IPS DF 19.7 (cell line): ENCODE results near the gene TBK1.
"Not testable (repeated sequence)": the region's sequence is repeated elsewhere in the genome, so short reads cannot be mapped to it uniquely, and the experiment has no call there.

Experiments used
- DNase-seq: peaks from one replicate; pipeline ENCODE4 v3.0.0-alpha.2; 2013; ENCODE audit warnings: low read depth, low spot score

The TBK1 gene

GRCh38 chr12:64496839-64497400 lies 45.0 kb downstream of the TBK1 start:
- no peak for DNase-seq

- no peak for DNase-seq
Measured at GRCh38 chr12:64497484-64497883, 45.6 kb downstream of the TBK1 start.

GRCh38 chr12:64497903-64498302 lies 46.0 kb downstream of the TBK1 start:
- DNase-seq, result no peak

- no peak for DNase-seq
Measured at GRCh38 chr12:64500394-64500793, 48.5 kb downstream of the TBK1 start.

- DNase-seq, result no peak
Measured at GRCh38 chr12:64501486-64501885, 49.6 kb downstream of the TBK1 start.

GRCh38 chr12:64506955-64507354 lies 55.0 kb downstream of the TBK1 start:
- DNase-seq, result no peak

GRCh38 chr12:64510667-64511066 lies 58.7 kb downstream of the TBK1 start:
- no peak for DNase-seq

- DNase-seq, result no peak
Measured at GRCh38 chr12:64518396-64518795, 66.5 kb downstream of the TBK1 start.

GRCh38 chr12:64521833-64522232 lies 69.9 kb downstream of the TBK1 start:
- no peak for DNase-seq

- DNase-seq, result no peak
Measured at GRCh38 chr12:64522316-64522715, 70.4 kb downstream of the TBK1 start.

GRCh38 chr12:64522807-64523206 lies 70.9 kb downstream of the TBK1 start:
- no peak for DNase-seq

GRCh38 chr12:64523565-64524444 lies 71.9 kb downstream of the TBK1 start:
- not testable (repeated sequence) for DNase-seq

GRCh38 chr12:64525461-64526160 lies 73.7 kb downstream of the TBK1 start:
- no peak for DNase-seq

- no peak for DNase-seq
Measured at GRCh38 chr12:64526859-64527258, 74.9 kb downstream of the TBK1 start.

GRCh38 chr12:64528616-64529015 lies 76.7 kb downstream of the TBK1 start:
- no peak for DNase-seq

GRCh38 chr12:64530566-64530965 lies 78.6 kb downstream of the TBK1 start:
- no peak for DNase-seq

- no peak for DNase-seq
Measured at GRCh38 chr12:64531665-64532334, 79.9 kb downstream of the TBK1 start.

- no peak for DNase-seq
Measured at GRCh38 chr12:64532734-64533351, 80.9 kb downstream of the TBK1 start.

GRCh38 chr12:64534672-64535199 lies 82.8 kb downstream of the TBK1 start:
- no peak for DNase-seq

- no peak for DNase-seq
Measured at GRCh38 chr12:64538121-64538520, 86.2 kb downstream of the TBK1 start.

GRCh38 chr12:64542409-64543047 lies 90.6 kb downstream of the TBK1 start:
- not testable (repeated sequence) for DNase-seq
